Fibroblast of lung (primary cell): ENCODE data around the gene NDFIP2. TPM values are rescaled to one million over a fixed set of nuclear protein-coding genes. Genes with fewer than 3 reads are reported as not detected.
A peak's percentile ranks its signal among the peaks of the same experiment; 100 is the strongest.

ENCODE experiments used
- DNase-seq, 2 donors: peaks; one replicate each; pipeline versions ENCODE4 v3.0.0 to v3.0.0-alpha.2; 2010; ENCODE audit warnings: low read depth in 2 of 2
- H2AFZ ChIP-seq: 2 replicates; pipeline ENCODE4 v1.5.1; 2012; ENCODE audit warnings: low read length, control low read depth, inconsistent platforms
- H3K27ac ChIP-seq: 2 replicates; pipeline ENCODE4 v1.5.1; 2011; ENCODE audit warnings: low read length, control low read depth; ENCODE audit not compliant: insufficient read depth
- H3K27me3 ChIP-seq: 2 replicates; pipeline ENCODE4 v1.5.1; 2011; ENCODE audit warnings: mild to moderate bottlenecking, low read length; ENCODE audit not compliant: control insufficient read depth, insufficient read depth
- H3K36me3 ChIP-seq: 2 replicates; pipeline ENCODE4 v1.5.1; 2011; ENCODE audit warnings: low read length; ENCODE audit not compliant: control insufficient read depth, insufficient read depth
- H3K4me1 ChIP-seq: 2 replicates; pipeline ENCODE4 v1.5.1; 2011; ENCODE audit warnings: low read length; ENCODE audit not compliant: control insufficient read depth, insufficient read depth; ENCODE audit errors: extremely low read depth
- H3K4me2 ChIP-seq: 2 replicates; pipeline ENCODE4 v1.5.1; 2011; ENCODE audit warnings: low read length, control low read depth; ENCODE audit not compliant: insufficient read depth; ENCODE audit errors: extremely low read depth
- H3K4me3 ChIP-seq, 4 experiments: fragments of 200-600 bp in 1 of 4; sonication (generic) in 1 of 4; replicated peaks in 1 of 4; 2 replicates each; pipeline ENCODE4 v1.5.1; 2011 to 2016; ENCODE audit warnings: low read length in 4 of 4, low read depth in 3 of 4, mild to moderate bottlenecking in 3 of 4, control low read depth in 2 of 4, inconsistent platforms in 1 of 4, mixed read lengths in 1 of 4; ENCODE audit not compliant: insufficient read depth in 1 of 4; ENCODE audit errors: control extremely low read depth in 1 of 4
- H3K79me2 ChIP-seq: 2 replicates; pipeline ENCODE4 v1.5.1; 2012; ENCODE audit warnings: mild to moderate bottlenecking, low read length, inconsistent platforms; ENCODE audit not compliant: control insufficient read depth, insufficient read depth
- H3K9ac ChIP-seq: 2 replicates; pipeline ENCODE4 v1.5.1; 2011; ENCODE audit warnings: mild to moderate bottlenecking, low read length, control low read depth; ENCODE audit not compliant: insufficient read depth
- H3K9me3 ChIP-seq: 2 replicates; pipeline ENCODE4 v1.5.1; 2012; ENCODE audit warnings: low read depth, low read length; ENCODE audit not compliant: control insufficient read depth, insufficient read depth
- H4K20me1 ChIP-seq: 2 replicates; pipeline ENCODE4 v1.5.1; 2011; ENCODE audit warnings: low read length; ENCODE audit not compliant: control insufficient read depth, insufficient read depth; ENCODE audit errors: extremely low read depth
- CTCF ChIP-seq, 2 donors: IDR thresholded peaks in 1 of 2; conservative IDR thresholded peaks in 1 of 2; 1 replicate in 1 of 2; 2 replicates in 1 of 2; pipeline ENCODE4 v1.5.1; 2011 to 2012; ENCODE audit warnings: low read length in 2 of 2, control low read depth in 1 of 2, inconsistent platforms in 1 of 2, low read depth in 1 of 2, mild to moderate bottlenecking in 1 of 2
- EZH2 ChIP-seq: IDR thresholded peaks from 2 replicates; pipeline ENCODE4 v1.5.1; 2012; ENCODE audit warnings: low read length, control low read depth, mild to moderate bottlenecking; ENCODE audit errors: missing control alignments
- polyA plus RNA-seq, 2 donors: library from polyadenylated mRNA; depleted of rRNA in 1 of 2; stranded (reverse) in 1 of 2; unstranded in 1 of 2; fragments of >200 nt; gene quantifications; 2 replicates each; pipeline ENCODE4 v1.2.1, GENCODE V29; 2011 to 2012; ENCODE audit warnings: missing spikeins in 1 of 2
- total RNA-seq: library from RNA; depleted of rRNA; stranded (reverse); fragments of >200 nt; gene quantifications from 2 replicates; pipeline ENCODE4 v1.2.1, GENCODE V29; 2014

NDFIP2 gene
- total and polyA plus RNA-seq, 2 donors (not counting 1 experiment from before 2014, with no cell fraction given), result 39.1 to 46.4 TPM

DNA sequence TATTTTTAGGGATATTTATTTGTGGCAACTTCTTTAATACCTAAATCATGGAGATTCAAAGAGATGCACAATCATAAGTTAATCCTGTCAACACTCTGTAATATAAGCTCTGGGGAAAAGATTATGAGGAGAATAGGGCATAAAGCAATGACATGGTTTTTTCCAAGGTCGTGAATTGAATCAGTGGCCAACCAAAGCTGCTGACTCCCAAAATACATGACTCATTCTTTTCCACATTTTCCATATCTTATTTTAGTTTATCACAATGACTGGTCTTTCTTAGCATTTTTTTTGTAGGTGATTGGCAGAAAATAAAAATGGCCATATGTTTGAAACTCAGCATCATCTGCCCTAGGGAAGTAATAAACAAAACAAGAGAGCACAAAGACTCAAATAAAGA lies 46.4 kb upstream of the NDFIP2 start:
- no peak overlapping the region for H3K27ac ChIP-seq
- H3K79me2 ChIP-seq, result no peaks in the 10 kb centered on the region
- H4K20me1 ChIP-seq, result no peaks in the 10 kb centered on the region
- TF ChIP-seq CTCF (conservative IDR thresholded peaks at IDR 0.05 in 1 of 2, IDR thresholded peaks at IDR 0.05 in 1 of 2; ENCODE audit: low read depth in 1 of 2, low read length in 2 of 2) (no peak), EZH2 (no peak)
- peak; percentile 12 to 67 for DNase-seq
- no peaks in the 10 kb centered on the region for H3K27me3 ChIP-seq
- no peaks in the 10 kb centered on the region for H3K9me3 ChIP-seq
- H2AFZ ChIP-seq, result no peak overlapping the region
- no peak overlapping the region for H3K4me3 ChIP-seq
- no peaks in the 10 kb centered on the region for H3K36me3 ChIP-seq
- H3K9ac ChIP-seq, result no peak overlapping the region
- H3K4me1 ChIP-seq, result no peaks in the 10 kb centered on the region
- no peak overlapping the region for H3K4me2 ChIP-seq

GRCh38 chr13:79435561-79435990 lies 45.4 kb upstream of the NDFIP2 start:
- Histone ChIP-seq H3K27me3 (no peaks in the 10 kb centered on the region), H3K4me2 (no peak overlapping the region), H3K36me3 (no peaks in the 10 kb centered on the region), H3K27ac (no peak overlapping the region), H3K9ac (no peak overlapping the region), H3K4me3 (no peak overlapping the region), H2AFZ (no peak overlapping the region), H4K20me1 (no peaks in the 10 kb centered on the region), H3K4me1 (no peaks in the 10 kb centered on the region), H3K79me2 (no peaks in the 10 kb centered on the region), H3K9me3 (no peaks in the 10 kb centered on the region)
- TF ChIP-seq CTCF (conservative IDR thresholded peaks at IDR 0.05 in 1 of 2, IDR thresholded peaks at IDR 0.05 in 1 of 2; ENCODE audit: low read depth in 1 of 2, low read length in 2 of 2), result no peak
- TF ChIP-seq EZH2, result no peak
- DNase-seq, result peak; percentile 21 to 83

- Histone ChIP-seq H3K4me3 (no peak overlapping the region), H3K79me2 (no peaks in the 10 kb centered on the region), H4K20me1 (no peaks in the 10 kb centered on the region), H2AFZ (no peak overlapping the region), H3K36me3 (no peaks in the 10 kb centered on the region), H3K9ac (no peak overlapping the region), H3K9me3 (no peaks in the 10 kb centered on the region), H3K27me3 (no peaks in the 10 kb centered on the region), H3K4me1 (no peaks in the 10 kb centered on the region), H3K4me2 (no peak overlapping the region), H3K27ac (no peak overlapping the region)
- TF ChIP-seq CTCF (conservative IDR thresholded peaks at IDR 0.05 in 1 of 2, IDR thresholded peaks at IDR 0.05 in 1 of 2; ENCODE audit: low read depth in 1 of 2, low read length in 2 of 2) (no peak), EZH2 (no peak)
- DNase-seq, result no peak
Observed at GRCh38 chr13:79439275-79439674, 41.7 kb upstream of the NDFIP2 start.
